Lower lobe of right lung (tissue), 2 donors: ENCODE results near the gene MYL6. TPM values are rescaled to one million over a fixed set of nuclear protein-coding genes. Genes with fewer than 3 reads are reported as not detected.
"Not testable (repeated sequence)": the region's sequence is repeated elsewhere in the genome, so short reads cannot be mapped to it uniquely, and the experiment has no call there.

Experiments
- ATAC-seq, 2 donors: fragments of 200-7000 bp; cut with Tn5 transposase; one replicate each; pipeline ENCODE4 v1.9.1; 2020 to 2022; ENCODE audit warnings: mild to moderate bottlenecking in 2 of 2, moderate library complexity in 2 of 2
- DNase-seq: peaks from one replicate; pipeline ENCODE4 v3.0.0-alpha.2; 2020
- H3K27ac ChIP-seq: fragments of 200-600 bp; one replicate; pipeline ENCODE4 v1.8.0; 2022
- H3K27me3 ChIP-seq: fragments of 200-600 bp; one replicate; pipeline ENCODE4 v1.8.0; 2022; ENCODE audit warnings: low read depth
- H3K36me3 ChIP-seq: fragments of 200-600 bp; one replicate; pipeline ENCODE4 v1.8.0; 2022; ENCODE audit warnings: mild to moderate bottlenecking
- H3K4me1 ChIP-seq: fragments of 200-600 bp; one replicate; pipeline ENCODE4 v1.8.0; 2022
- H3K4me3 ChIP-seq: fragments of 200-600 bp; one replicate; pipeline ENCODE4 v1.8.0; 2022; ENCODE audit warnings: mild to moderate bottlenecking
- H3K9me3 ChIP-seq: fragments of 200-600 bp; one replicate; pipeline ENCODE4 v1.8.0; 2022
- intact Hi-C: fragments of 100-400 bp; cut with DNase I; formaldehyde crosslinking; loops from one replicate; pipeline ENCODE4 v1.11.0; 2022
- long read RNA-seq: library from polyadenylated mRNA; unstranded; transcript quantifications from one replicate; pipeline ENCODE4 v2.0.0, GENCODE V29; 2021
- total RNA-seq: library from RNA; stranded (reverse); fragmentation: NEBNext Ultra II Directional; extraction: Animal tissue kit (Norgen Biotek cat#: 25700); gene quantifications from one replicate; pipeline ENCODE4 v1.2.1, GENCODE V29; 2021
- TF ChIP-seq, protein P1 (sequence below): fragments of 200-600 bp; IDR thresholded peaks from one replicate; pipeline ENCODE4 v1.8.0; 2022; ENCODE audit warnings: antibody characterized with exemption, mild to moderate bottlenecking
- donor health status: DM: no; HTN: yes; CAD: no; lungs with severe emphysema.

Gene MYL6
- 1,292 TPM for total RNA-seq
- long read RNA-seq, transcript MYL6-207 (6 exons, 655 nt) = major isoform, 456 of 1,160 reads
- long read RNA-seq, transcript MYL6-218 (7 exons, 901 nt) = minor isoform, 376 of 1,160 reads
- long read RNA-seq, transcript MYL6-219 (5 exons, 1,438 nt) = minor isoform, 61 of 1,160 reads
- long read RNA-seq, partial matches to known transcripts = 185 of 1,160 reads
- long read RNA-seq, other reads (novel, unspliced or antisense) = 70 of 1,160 reads

DNA sequence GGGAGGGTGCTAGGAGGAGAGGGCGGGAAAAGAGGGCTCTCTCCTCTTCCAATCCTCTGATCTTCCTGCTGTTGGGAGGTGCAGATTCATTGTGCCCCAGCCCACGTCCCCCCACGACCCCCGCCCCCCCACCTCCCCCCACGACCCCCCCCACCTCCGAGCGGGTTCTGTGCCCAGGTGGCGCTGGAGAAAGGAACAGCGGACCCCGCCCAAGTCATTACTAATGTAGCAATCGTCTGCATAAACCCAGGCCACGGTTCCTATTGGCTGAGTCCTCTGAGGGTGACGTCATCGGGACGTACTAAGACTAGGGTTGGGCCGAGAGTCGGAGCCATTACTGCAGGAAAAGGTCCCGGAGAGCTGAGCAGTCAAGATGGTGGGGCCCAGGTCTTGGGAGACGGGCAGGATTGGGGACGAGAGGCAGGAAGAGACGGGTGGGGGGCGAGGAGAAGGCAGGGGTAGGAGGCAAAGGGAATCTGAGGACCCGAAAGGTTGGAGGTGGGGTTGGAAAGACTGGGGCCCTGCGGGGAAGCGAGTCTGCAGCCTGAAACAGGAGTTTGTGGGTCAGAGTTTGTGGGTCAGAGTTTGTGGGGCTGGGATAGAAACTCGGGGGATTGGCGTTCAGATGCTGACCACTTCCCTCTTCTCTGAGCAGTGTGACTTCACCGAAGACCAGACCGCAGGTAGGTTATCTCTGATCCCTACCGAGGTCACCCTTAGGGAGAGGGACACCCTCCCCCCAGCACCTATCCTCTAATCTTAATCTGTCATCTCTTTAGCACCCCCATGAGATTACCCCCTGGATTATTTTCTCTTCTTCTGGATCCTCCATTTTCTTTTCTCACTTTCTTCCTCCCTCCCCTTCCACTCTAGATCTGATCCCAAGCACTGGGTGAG, at the start of gene MYL6:
Gene MYL6 (plus strand): TSS at position 331 of the 897 bp plus-strand sequence. CDS start 43 bp downstream, at position 374.
- Histone ChIP-seq H3K4me3 (peak within 1 kb of the TSS; percentile 88), H3K36me3 (peaks cover 40% of the 10 kb centered on the region), H3K27ac (peak within 1 kb of the TSS; percentile 96), H3K9me3 (no peaks in the 10 kb centered on the region), H3K27me3 (no peaks in the 10 kb centered on the region), H3K4me1 (peaks cover 50% of the 10 kb centered on the region)
- ATAC-seq (peak; percentile 93 to 94), DNase-seq (peak; percentile 96)
- TF ChIP-seq, protein P1, sequence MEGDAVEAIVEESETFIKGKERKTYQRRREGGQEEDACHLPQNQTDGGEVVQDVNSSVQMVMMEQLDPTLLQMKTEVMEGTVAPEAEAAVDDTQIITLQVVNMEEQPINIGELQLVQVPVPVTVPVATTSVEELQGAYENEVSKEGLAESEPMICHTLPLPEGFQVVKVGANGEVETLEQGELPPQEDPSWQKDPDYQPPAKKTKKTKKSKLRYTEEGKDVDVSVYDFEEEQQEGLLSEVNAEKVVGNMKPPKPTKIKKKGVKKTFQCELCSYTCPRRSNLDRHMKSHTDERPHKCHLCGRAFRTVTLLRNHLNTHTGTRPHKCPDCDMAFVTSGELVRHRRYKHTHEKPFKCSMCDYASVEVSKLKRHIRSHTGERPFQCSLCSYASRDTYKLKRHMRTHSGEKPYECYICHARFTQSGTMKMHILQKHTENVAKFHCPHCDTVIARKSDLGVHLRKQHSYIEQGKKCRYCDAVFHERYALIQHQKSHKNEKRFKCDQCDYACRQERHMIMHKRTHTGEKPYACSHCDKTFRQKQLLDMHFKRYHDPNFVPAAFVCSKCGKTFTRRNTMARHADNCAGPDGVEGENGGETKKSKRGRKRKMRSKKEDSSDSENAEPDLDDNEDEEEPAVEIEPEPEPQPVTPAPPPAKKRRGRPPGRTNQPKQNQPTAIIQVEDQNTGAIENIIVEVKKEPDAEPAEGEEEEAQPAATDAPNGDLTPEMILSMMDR = no peak
- intact Hi-C loops = no loop called here

DNA sequence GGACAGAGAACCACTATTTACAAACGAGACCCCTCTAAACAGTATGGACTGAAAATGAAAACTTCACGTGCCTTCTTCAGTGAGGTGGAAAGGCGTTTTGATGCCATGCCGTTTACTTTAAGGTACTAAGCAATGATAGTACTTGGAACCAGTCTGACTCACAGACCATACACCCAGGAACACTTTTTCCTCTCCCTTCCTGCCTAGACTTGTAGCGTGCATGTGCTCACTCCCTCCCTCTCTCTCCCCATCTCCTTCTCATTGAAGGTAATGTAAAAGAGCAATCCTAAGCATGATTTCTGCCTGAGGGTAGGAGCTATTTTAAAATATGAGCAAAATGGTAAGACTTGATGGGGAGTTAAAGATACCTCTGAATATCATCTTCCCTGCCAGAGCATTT, 47.6 kb upstream of the MYL6 start:
- no peaks in the 10 kb centered on the region for H3K27me3 ChIP-seq
- no peaks in the 10 kb centered on the region for H3K9me3 ChIP-seq
- no peak overlapping the region for H3K27ac ChIP-seq
- ATAC-seq = no peak
- H3K4me1 ChIP-seq = peaks cover 13% of the 10 kb centered on the region
- no peak overlapping the region for H3K4me3 ChIP-seq
- intact Hi-C loops = no loop called here
- no peak for DNase-seq
- TF ChIP-seq, protein P1 = no peak
- H3K36me3 ChIP-seq = peaks cover 78% of the 10 kb centered on the region

DNA sequence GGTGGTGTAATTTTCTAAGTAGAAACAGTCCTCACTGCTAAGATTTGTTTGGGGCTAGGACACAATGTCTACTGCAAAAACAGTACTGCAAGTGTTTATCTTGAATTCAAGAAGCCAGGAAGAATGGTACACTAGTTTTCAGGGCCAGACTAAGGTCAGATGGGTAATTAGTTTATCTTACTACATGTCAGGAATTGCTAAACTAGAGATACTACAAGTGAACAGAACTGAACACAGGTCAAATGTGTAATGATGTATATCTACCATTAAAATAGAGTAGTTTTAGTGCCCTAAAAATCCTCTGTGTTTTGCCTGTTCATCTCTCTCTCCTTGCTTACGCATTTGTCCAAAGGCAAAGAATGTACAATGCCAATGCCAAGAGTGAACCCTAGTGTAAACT, 44.1 kb upstream of the MYL6 start:
- TF ChIP-seq, protein P1 = no peak
- peaks cover 7% of the 10 kb centered on the region for H3K4me1 ChIP-seq
- H3K27me3 ChIP-seq = no peaks in the 10 kb centered on the region
- no peak overlapping the region for H3K27ac ChIP-seq
- no peak overlapping the region for H3K4me3 ChIP-seq
- intact Hi-C loops = no loop called here
- ATAC-seq = no peak
- H3K36me3 ChIP-seq = peaks cover 53% of the 10 kb centered on the region
- DNase-seq = no peak
- no peaks in the 10 kb centered on the region for H3K9me3 ChIP-seq

DNA sequence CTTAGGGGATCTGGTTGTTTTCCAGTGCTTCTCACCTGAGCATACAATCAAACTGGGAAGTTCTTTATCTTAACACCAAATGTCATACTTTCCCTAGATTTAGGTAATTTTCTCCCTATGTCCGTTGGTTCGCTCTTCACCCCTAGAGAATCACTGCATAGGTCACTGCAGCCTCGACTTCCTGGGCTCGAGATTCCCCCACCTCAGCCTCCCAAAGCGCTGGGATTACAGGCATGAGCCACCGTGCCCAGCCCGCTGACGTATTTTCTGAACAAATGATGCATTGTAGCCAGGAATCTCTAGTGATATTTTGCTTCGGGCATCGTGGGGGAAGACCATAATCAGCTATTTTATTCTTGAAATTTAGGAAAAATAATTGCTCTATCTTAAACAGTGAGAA, 42.8 kb upstream of the MYL6 start:
- Histone ChIP-seq H3K36me3 (peaks cover 48% of the 10 kb centered on the region), H3K9me3 (no peaks in the 10 kb centered on the region), H3K27me3 (no peaks in the 10 kb centered on the region), H3K4me3 (peak overlapping the region; percentile 72), H3K27ac (peak overlapping the region; percentile 91), H3K4me1 (peaks cover 19% of the 10 kb centered on the region)
- TF ChIP-seq, protein P1 = no peak
- no peak for ATAC-seq
- intact Hi-C loops = no loop called here
- DNase-seq = no peak

DNA sequence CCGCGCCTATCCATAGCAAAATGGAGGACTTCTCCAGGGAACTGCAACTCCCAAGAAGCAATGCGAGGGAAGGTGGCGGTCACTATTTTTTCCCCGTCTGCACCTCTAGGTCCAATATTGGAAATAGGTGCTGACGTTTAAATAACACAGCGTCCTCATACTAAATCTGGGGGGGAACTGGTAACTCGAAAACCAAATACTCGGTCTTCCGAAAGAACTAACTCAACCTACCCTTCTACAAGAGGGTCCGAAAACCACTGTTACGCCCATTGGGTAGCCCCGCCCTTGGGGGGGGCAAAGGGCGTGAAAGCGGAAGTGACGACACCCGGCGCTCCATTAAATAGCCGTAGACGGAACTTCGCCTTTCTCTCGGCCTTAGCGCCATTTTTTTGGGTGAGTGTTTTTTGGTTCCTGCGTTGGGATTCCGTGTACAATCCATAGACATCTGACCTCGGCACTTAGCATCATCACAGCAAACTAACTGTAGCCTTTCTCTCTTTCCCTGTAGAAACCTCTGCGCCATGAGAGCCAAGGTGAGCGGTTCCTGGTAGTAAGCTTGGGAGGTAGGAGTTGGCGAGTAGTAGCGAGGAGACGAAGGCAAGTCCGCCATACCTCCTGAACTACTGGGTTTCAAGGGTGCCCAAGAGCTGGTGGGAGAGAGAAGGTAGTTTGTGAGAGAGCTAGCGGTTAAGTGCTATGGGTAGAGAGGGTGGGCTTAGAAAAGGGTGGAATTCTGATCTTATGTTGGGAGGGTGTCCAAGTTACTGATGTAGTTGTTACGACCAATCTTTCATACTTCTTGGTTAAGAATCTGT, 41.7 kb upstream of the MYL6 start, which contains the start of gene RPL41:
Gene RPL41 (plus strand): TSS at position 367 of the 815 bp plus-strand sequence.
- Histone ChIP-seq H3K9me3 (no peaks in the 10 kb centered on the region), H3K27me3 (no peaks in the 10 kb centered on the region), H3K27ac (peak within 1 kb of the TSS; percentile 91), H3K4me3 (peak within 1 kb of the TSS; percentile 72), H3K4me1 (peaks cover 21% of the 10 kb centered on the region), H3K36me3 (peaks cover 48% of the 10 kb centered on the region)
- intact Hi-C loops = no loop called here
- DNase-seq (peak; percentile 94), ATAC-seq (peak; percentile 82)
- TF ChIP-seq, protein P1 = no peak

DNA sequence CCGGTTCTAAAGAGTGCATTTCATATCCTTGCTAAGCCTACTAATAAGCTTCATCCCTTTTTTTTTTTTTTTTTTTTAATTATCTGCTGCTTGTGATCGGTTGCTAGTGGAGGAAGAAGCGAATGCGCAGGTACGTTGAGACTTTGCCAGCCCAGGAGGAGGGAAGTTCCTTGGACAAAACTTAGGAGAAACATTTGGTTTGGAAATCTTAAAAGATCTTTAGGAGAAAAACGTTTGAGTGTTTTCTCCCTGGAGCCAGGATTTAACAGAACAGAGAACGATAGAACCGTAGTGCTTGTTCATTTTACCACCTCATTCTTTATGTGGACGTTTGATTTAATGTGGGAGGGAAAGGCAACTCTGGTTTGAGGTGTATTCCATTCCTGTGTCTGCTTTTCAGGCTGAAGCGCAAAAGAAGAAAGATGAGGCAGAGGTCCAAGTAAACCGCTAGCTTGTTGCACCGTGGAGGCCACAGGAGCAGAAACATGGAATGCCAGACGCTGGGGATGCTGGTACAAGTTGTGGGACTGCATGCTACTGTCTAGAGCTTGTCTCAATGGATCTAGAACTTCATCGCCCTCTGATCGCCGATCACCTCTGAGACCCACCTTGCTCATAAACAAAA, 41.0 kb upstream of the MYL6 start:
- ATAC-seq, intact Hi-C loops, H3K9me3 ChIP-seq, H3K27me3 ChIP-seq, DNase-seq: not testable (repeated sequence)
- Histone ChIP-seq H3K4me1 (peaks cover 21% of the 10 kb centered on the region), H3K4me3 (peak overlapping the region; percentile 72), H3K36me3 (peaks cover 46% of the 10 kb centered on the region), H3K27ac (peak overlapping the region; percentile 91)
